SK-N-SH (cell line): ENCODE results near the gene HEXB. TPM values are rescaled to one million over a fixed set of nuclear protein-coding genes. Genes with fewer than 3 reads are reported as not detected.

Source experiments
- CTCF ChIA-PET: fragments of 300-600, 350-600 bp; formaldehyde crosslinking; extraction: SDS; loops from one replicate; lab custom pipeline; 2021; lab: Yijun Ruan, JAX
- POLR2A ChIA-PET: fragments of 350-600 bp; sonication (Branson Sonifier 250); formaldehyde crosslinking; extraction: SDS; loops from one replicate; lab custom pipeline; 2020; ENCODE audit warnings: antibody characterized with exemption, inconsistent platforms; lab: Yijun Ruan, JAX
- DNase-seq: peaks from one replicate; pipeline ENCODE4 v3.0.0; 2012
- H2AFZ ChIP-seq: fragments of 200-600 bp; sonication (generic); 2 replicates; pipeline ENCODE4 v1.8.1; 2016; ENCODE audit warnings: antibody characterized with exemption, mild to moderate bottlenecking, low read depth
- H3F3A ChIP-seq: fragments of 200-600 bp; sonication (generic); replicated peaks from 2 replicates; pipeline ENCODE3; 2016; ENCODE audit warnings: antibody characterized with exemption, mild to moderate bottlenecking; ENCODE audit not compliant: insufficient read depth
- H3K27ac ChIP-seq, 2 experiments: fragments of 200-500 bp in 1 of 2; fragments of 200-600 bp in 1 of 2; sonication (Bioruptor generic) in 1 of 2; sonication (generic), shearing (Covaris generic) in 1 of 2; 2 replicates each; pipeline versions ENCODE4 v1.5.1 to v1.6.1; 2014 to 2016; ENCODE audit warnings: low read depth in 2 of 2, inconsistent platforms in 1 of 2, low read length in 1 of 2, mild to moderate bottlenecking in 1 of 2, mixed read lengths in 1 of 2
- H3K27me3 ChIP-seq: fragments of 200-600 bp; sonication (generic), shearing (Covaris generic); 2 replicates; pipeline ENCODE4 v1.6.1; 2016; ENCODE audit warnings: mixed run types; ENCODE audit not compliant: insufficient read depth
- H3K36me3 ChIP-seq, 2 experiments: fragments of 200-500 bp in 1 of 2; fragments of 200-600 bp in 1 of 2; sonication (Bioruptor generic) in 1 of 2; sonication (generic) in 1 of 2; replicated peaks in 1 of 2; 2 replicates each; pipeline versions ENCODE3 to v1.5.1; 2014 to 2016; ENCODE audit warnings: low read length in 1 of 2, mild to moderate bottlenecking in 1 of 2; ENCODE audit not compliant: insufficient read depth in 2 of 2, control insufficient read depth in 1 of 2
- H3K4me1 ChIP-seq, 2 experiments: fragments of 200-500 bp in 1 of 2; fragments of 200-600 bp in 1 of 2; sonication (Bioruptor generic) in 1 of 2; sonication (generic), shearing (Covaris generic) in 1 of 2; 2 replicates each; pipeline versions ENCODE4 v1.5.1 to v1.6.1; 2014 to 2016; ENCODE audit warnings: low read depth in 1 of 2, low read length in 1 of 2, mixed run types in 1 of 2; ENCODE audit not compliant: insufficient read depth in 2 of 2, control insufficient read depth in 1 of 2
- H3K4me2 ChIP-seq: fragments of 200-600 bp; sonication (generic), shearing (Covaris generic); 2 replicates; pipeline ENCODE4 v1.6.1; 2017; ENCODE audit warnings: mixed run types
- H3K4me3 ChIP-seq, 2 experiments: fragments of 200-500 bp in 1 of 2; fragments of 200-600 bp in 1 of 2; sonication (Bioruptor generic) in 1 of 2; sonication (generic), shearing (Covaris generic) in 1 of 2; 2 replicates each; pipeline versions ENCODE4 v1.5.1 to v1.8.1; 2014 to 2016; ENCODE audit warnings: low read depth in 2 of 2, inconsistent platforms in 1 of 2, low read length in 1 of 2, mild to moderate bottlenecking in 1 of 2, mixed read lengths in 1 of 2, moderate library complexity in 1 of 2
- H3K79me2 ChIP-seq: fragments of 200-600 bp; sonication (generic); 2 replicates; pipeline ENCODE4 v1.8.1; 2017; ENCODE audit warnings: mild to moderate bottlenecking; ENCODE audit not compliant: insufficient read depth
- H3K9ac ChIP-seq: fragments of 200-600 bp; sonication (generic); 2 replicates; pipeline ENCODE4 v1.6.1; 2017; ENCODE audit warnings: mixed run types
- H3K9me2 ChIP-seq: fragments of 200-600 bp; sonication (generic); 2 replicates; pipeline ENCODE4 v1.6.1; 2017; ENCODE audit warnings: mixed run types
- H3K9me3 ChIP-seq: fragments of 200-600 bp; sonication (generic); 2 replicates; pipeline ENCODE4 v1.6.1; 2017; ENCODE audit warnings: mixed run types, mild to moderate bottlenecking, moderate library complexity
- H4K20me1 ChIP-seq: fragments of 200-600 bp; sonication (generic); 2 replicates; pipeline ENCODE4 v1.6.1; 2017; ENCODE audit warnings: mild to moderate bottlenecking, mixed run types; ENCODE audit not compliant: insufficient read depth
- EP300 ChIP-seq, 2 experiments: IDR thresholded peaks; 2 replicates each; pipeline versions ENCODE4 v1.4.0 to v1.6.1; 2012; ENCODE audit warnings: borderline replicate concordance in 1 of 2, low read depth in 1 of 2, low read length in 1 of 2
- EZH2phosphoT487 ChIP-seq: fragments of 200-600 bp; sonication (generic); IDR thresholded peaks from 2 replicates; pipeline ENCODE4 v1.6.1; 2017; ENCODE audit warnings: low read depth, mixed run types, mild to moderate bottlenecking, antibody characterized with exemption, moderate library complexity, borderline replicate concordance
- FOSL2 ChIP-seq: IDR thresholded peaks from 2 replicates; pipeline ENCODE4 v1.4.0; 2012; ENCODE audit warnings: low read depth, mild to moderate bottlenecking, moderate library complexity, borderline replicate concordance
- GABPA ChIP-seq: IDR thresholded peaks from 2 replicates; pipeline ENCODE4 v1.4.0; 2012; ENCODE audit warnings: low read depth, mild to moderate bottlenecking
- IRF3 ChIP-seq: fragments of 150-350 bp; IDR thresholded peaks from 2 replicates; pipeline ENCODE4 v1.6.1; 2016; ENCODE audit warnings: mild to moderate bottlenecking, low read depth, low read length
- SMC3 ChIP-seq: IDR thresholded peaks from 2 replicates; pipeline ENCODE4 v1.6.1; 2012; ENCODE audit warnings: low read depth, low read length, improper control_type of control experiment
- TAF1 ChIP-seq: IDR thresholded peaks from 2 replicates; pipeline ENCODE4 v1.6.1; 2012; ENCODE audit warnings: low read depth, mild to moderate bottlenecking, low read length, moderate library complexity, borderline replicate concordance
- TCF12 ChIP-seq: IDR thresholded peaks from 2 replicates; pipeline ENCODE4 v1.4.0; 2012
- ZBTB33 ChIP-seq: IDR thresholded peaks from 2 replicates; pipeline ENCODE4 v1.4.0; 2012; ENCODE audit warnings: low read depth, borderline replicate concordance
- WGBS: methylation state at CpG from one replicate; pipeline ENCODE4 v1.1.6; 2017; ENCODE audit warnings: low lambda C conversion rate; 5-methylcytosine and 5-hydroxymethylcytosine counted together
- polyA plus RNA-seq, 3 experiments: library from polyadenylated mRNA; depleted of rRNA; stranded (reverse); fragments of >200 nt; gene quantifications; 2 replicates each; pipeline ENCODE4 v1.2.3, GENCODE V29; 2012

Gene HEXB
- polyA plus RNA-seq, 1 of the 3 experiments (the other 2 are of a cell fraction): 75.8 TPM

GRCh38 chr5:74653991-74654390 lies 31.0 kb upstream of the HEXB start:
- H3K4me3 ChIP-seq: no peak overlapping the region
- H3K27ac ChIP-seq: no peak overlapping the region
- no peak for TF ChIP-seq FOSL2
- TF ChIP-seq SMC3: no peak
- no peak for TF ChIP-seq IRF3
- no peak for TF ChIP-seq EP300 (IDR thresholded peaks at IDR 0.05; ENCODE audit: borderline replicate concordance in 1 of 2, low read depth in 1 of 2, low read length in 1 of 2)
- no peak for TF ChIP-seq TCF12
- no peaks in the 10 kb centered on the region for H3K9me3 ChIP-seq
- DNase-seq: no peak
- POLR2A ChIA-PET: no interaction called here
- no peaks in the 10 kb centered on the region for H4K20me1 ChIP-seq
- 75% methylated on average over 5 of the region's 5 CpGs for WGBS
- H3K36me3 ChIP-seq: no peaks in the 10 kb centered on the region
- H3K4me1 ChIP-seq: peaks cover 0 to 2% of the 10 kb centered on the region in 2 experiments; a peak in 1 of 4 replicates
- no peaks in the 10 kb centered on the region for H3K27me3 ChIP-seq
- H3K79me2 ChIP-seq: no peaks in the 10 kb centered on the region
- no peak overlapping the region for H2AFZ ChIP-seq
- H3K9me2 ChIP-seq: no peaks in the 10 kb centered on the region
- no peak overlapping the region for H3K9ac ChIP-seq
- H3K4me2 ChIP-seq: no peak overlapping the region
- no peaks in the 10 kb centered on the region for H3F3A ChIP-seq
- CTCF ChIA-PET: interaction anchor here (1.2 to 3.2 kb wide), 3 partner anchors 12 to 752 kb away, joined by 4 to 25 read pairs (median 16); partner anchors contain the start of gene ENC1

- ChIA-PET POLR2A (no interaction called here), CTCF (interaction anchor here (0.9 to 3.2 kb wide), 3 partner anchors 11 to 753 kb away, joined by 3 to 25 read pairs (median 16); partner anchors contain the start of gene ENC1)
- H3K4me1 ChIP-seq: no peaks in the 10 kb centered on the region
- no peaks in the 10 kb centered on the region for H3K9me3 ChIP-seq
- WGBS: 89% methylated on average over 6 of the region's 6 CpGs
- no peaks in the 10 kb centered on the region for H3K9me2 ChIP-seq
- H3K4me2 ChIP-seq: no peak overlapping the region
- no peak overlapping the region for H3K4me3 ChIP-seq
- no peaks in the 10 kb centered on the region for H3K36me3 ChIP-seq
- no peak for DNase-seq
- H3K27ac ChIP-seq: no peak overlapping the region
- H3F3A ChIP-seq: no peaks in the 10 kb centered on the region
- H4K20me1 ChIP-seq: no peaks in the 10 kb centered on the region
- H2AFZ ChIP-seq: no peak overlapping the region
- H3K27me3 ChIP-seq: no peaks in the 10 kb centered on the region
- H3K79me2 ChIP-seq: no peaks in the 10 kb centered on the region
- TF ChIP-seq GABPA (no peak), TAF1 (no peak), EZH2phosphoT487 (no peak), ZBTB33 (no peak)
- TF ChIP-seq, all 33 proteins: peak for 0
- no peak overlapping the region for H3K9ac ChIP-seq
These were observed 29.8 kb upstream of the HEXB start for GRCh38 chr5:74655206-74655605.
